HEK293 (cell line): ENCODE results near the gene PHLDB3.

Experiments
- AEBP2 ChIP-seq: fragments of 450-650 bp; formaldehyde crosslinking; IDR thresholded peaks from 2 replicates; pipeline ENCODE4 v1.5.1; 2016; ENCODE audit warnings: missing biosample characterization, missing genetic modification characterization, borderline replicate concordance
- CTCF ChIP-seq: fragments of 450-650 bp; formaldehyde crosslinking; IDR thresholded peaks from 2 replicates; pipeline ENCODE4 v1.5.1; 2016; ENCODE audit warnings: missing biosample characterization, missing genetic modification characterization
- HOXA7 ChIP-seq: sonication (generic); formaldehyde crosslinking; IDR thresholded peaks from 2 replicates; pipeline ENCODE4 v1.8.1; 2022; ENCODE audit warnings: missing genetic modification reagents, borderline replicate concordance
- KLF10 ChIP-seq: fragments of 450-650 bp; IDR thresholded peaks from 2 replicates; pipeline ENCODE4 v1.5.1; 2018; ENCODE audit warnings: missing biosample characterization, mild to moderate bottlenecking, missing genetic modification characterization
- KLF9 ChIP-seq: fragments of 450-650 bp; formaldehyde crosslinking; IDR thresholded peaks from 2 replicates; pipeline ENCODE4 v1.5.1; 2016; ENCODE audit warnings: missing biosample characterization, missing genetic modification characterization, low read depth
- MZF1 ChIP-seq: fragments of 450-650 bp; formaldehyde crosslinking; IDR thresholded peaks from 2 replicates; pipeline ENCODE4 v1.5.1; 2017; ENCODE audit warnings: missing biosample characterization, missing genetic modification characterization, borderline replicate concordance
- OSR2 ChIP-seq: fragments of 450-650 bp; formaldehyde crosslinking; IDR thresholded peaks from 2 replicates; pipeline ENCODE4 v1.5.1; 2016; ENCODE audit warnings: missing biosample characterization, missing genetic modification characterization
- PATZ1 ChIP-seq: fragments of 450-650 bp; formaldehyde crosslinking; IDR thresholded peaks from 2 replicates; pipeline ENCODE4 v1.5.1; 2016; ENCODE audit warnings: missing biosample characterization, missing genetic modification characterization
- PRDM6 ChIP-seq: fragments of 450-650 bp; formaldehyde crosslinking; IDR thresholded peaks from 2 replicates; pipeline ENCODE4 v1.5.1; 2017; ENCODE audit warnings: missing biosample characterization, missing genetic modification characterization
- RBAK ChIP-seq: fragments of 450-650 bp; formaldehyde crosslinking; IDR thresholded peaks from 2 replicates; pipeline ENCODE4 v1.5.1; 2016; ENCODE audit warnings: missing biosample characterization, missing genetic modification characterization
- SCRT2 ChIP-seq: fragments of 450-650 bp; formaldehyde crosslinking; IDR thresholded peaks from 2 replicates; pipeline ENCODE4 v1.5.1; 2016; ENCODE audit warnings: missing biosample characterization, missing genetic modification characterization
- ZBTB11 ChIP-seq: fragments of 450-650 bp; formaldehyde crosslinking; conservative IDR thresholded peaks from 2 replicates; pipeline ENCODE4 v1.5.1; 2016; ENCODE audit warnings: low read depth, missing biosample characterization, missing genetic modification characterization
- ZBTB48 ChIP-seq: fragments of 450-650 bp; formaldehyde crosslinking; IDR thresholded peaks from 2 replicates; pipeline ENCODE4 v1.5.1; 2016; ENCODE audit warnings: missing biosample characterization, missing genetic modification characterization
- ZBTB6 ChIP-seq: fragments of 450-650 bp; formaldehyde crosslinking; IDR thresholded peaks from 2 replicates; pipeline ENCODE4 v1.5.1; 2017; ENCODE audit warnings: missing biosample characterization, missing genetic modification characterization
- ZBTB7A ChIP-seq: fragments of 450-650 bp; formaldehyde crosslinking; IDR thresholded peaks from 2 replicates; pipeline ENCODE4 v1.5.1; 2016; ENCODE audit warnings: low read depth, missing biosample characterization, missing genetic modification characterization
- ZNF184 ChIP-seq: fragments of 450-650 bp; IDR thresholded peaks from 2 replicates; pipeline ENCODE4 v1.5.1; 2018; ENCODE audit warnings: missing biosample characterization, mild to moderate bottlenecking, missing genetic modification characterization
- ZNF24 ChIP-seq: fragments of 450-650 bp; formaldehyde crosslinking; IDR thresholded peaks from 2 replicates; pipeline ENCODE4 v1.5.1; 2016; ENCODE audit warnings: missing biosample characterization, missing genetic modification characterization
- ZNF529 ChIP-seq: fragments of 450-650 bp; formaldehyde crosslinking; IDR thresholded peaks from 2 replicates; pipeline ENCODE4 v1.5.1; 2017; ENCODE audit warnings: missing genetic modification characterization, missing biosample characterization; ENCODE audit not compliant: insufficient replicate concordance
- ZNF530 ChIP-seq: fragments of 450-650 bp; formaldehyde crosslinking; IDR thresholded peaks from 2 replicates; pipeline ENCODE4 v1.5.1; 2016; ENCODE audit warnings: low read depth, missing biosample characterization, missing genetic modification characterization
- ZNF555 ChIP-seq: fragments of 450-650 bp; formaldehyde crosslinking; conservative IDR thresholded peaks from 2 replicates; pipeline ENCODE4 v1.5.1; 2017; ENCODE audit warnings: missing biosample characterization, mild to moderate bottlenecking, missing genetic modification characterization, inconsistent platforms
- ZNF580 ChIP-seq: fragments of 450-650 bp; formaldehyde crosslinking; IDR thresholded peaks from 2 replicates; pipeline ENCODE4 v1.5.1; 2016; ENCODE audit warnings: missing biosample characterization, missing genetic modification characterization
- ZNF626 ChIP-seq: fragments of 450-650 bp; sonication (Bioruptor Pico); formaldehyde crosslinking; IDR thresholded peaks from 2 replicates; pipeline ENCODE4 v1.5.1; 2018; ENCODE audit warnings: missing biosample characterization, missing genetic modification characterization, inconsistent platforms
- ZNF768 ChIP-seq: fragments of 450-650 bp; formaldehyde crosslinking; IDR thresholded peaks from 2 replicates; pipeline ENCODE4 v1.5.1; 2018; ENCODE audit warnings: missing biosample characterization, mild to moderate bottlenecking, missing genetic modification characterization
- ZSCAN16 ChIP-seq: fragments of 450-650 bp; formaldehyde crosslinking; IDR thresholded peaks from 2 replicates; pipeline ENCODE4 v1.5.1; 2016; ENCODE audit warnings: missing biosample characterization, missing genetic modification characterization
- ZSCAN5A ChIP-seq: fragments of 450-650 bp; formaldehyde crosslinking; IDR thresholded peaks from 2 replicates; pipeline ENCODE4 v1.5.1; 2016; ENCODE audit warnings: missing biosample characterization, missing genetic modification characterization

The PHLDB3 gene

GRCh38 chr19:43533546-43534304, 29.2 kb upstream of the PHLDB3 start (continued):
- TF ChIP-seq ZSCAN5A: 0 out of 2 replicates have a peak, but pooled peaks have one; percentile 39
- no peak for TF ChIP-seq ZNF184 (tag by site-specific recombination)
- no peak for TF ChIP-seq OSR2 (tag by site-specific recombination)
- no peak for TF ChIP-seq ZBTB6
- no peak for TF ChIP-seq PRDM6 (tag by site-specific recombination)
- peak; percentile 99 for TF ChIP-seq KLF9 (tag by site-specific recombination)
- TF ChIP-seq ZNF768: 0 out of 2 replicates have a peak, but pooled peaks have one; percentile 16
- TF ChIP-seq ZBTB48 (tag by site-specific recombination): peak; percentile 66
- no peak for TF ChIP-seq ZBTB7A (tag by site-specific recombination)
- 0 out of 2 replicates have a peak, but pooled peaks have one; percentile 20 for TF ChIP-seq ZBTB11
- 0 out of 2 replicates have a peak, but pooled peaks have one; percentile 24 for TF ChIP-seq ZNF24
- no peak for TF ChIP-seq RBAK (tag by site-specific recombination)
- TF ChIP-seq ZSCAN16 (tag by site-specific recombination): peak; percentile 46; the same call in 1 of the 2 replicates
- peak; percentile 88 for TF ChIP-seq PATZ1 (tag by site-specific recombination)
- TF ChIP-seq SCRT2: no peak
- no peak for TF ChIP-seq ZNF580 (tag by site-specific recombination)
- no peak for TF ChIP-seq ZNF555 (tag by site-specific recombination)
- TF ChIP-seq CTCF (tag by site-specific recombination): no peak
- no peak for TF ChIP-seq ZNF529 (tag by site-specific recombination)
- no peak for TF ChIP-seq MZF1 (tag by site-specific recombination)
- TF ChIP-seq HOXA7 (CRISPR knock-in tag): no peak
- no peak for TF ChIP-seq AEBP2
- TF ChIP-seq KLF10: peak; percentile 72
- no peak for TF ChIP-seq ZNF626 (tag by site-specific recombination)
- no peak for TF ChIP-seq ZNF530 (tag by site-specific recombination)
